Measurements from ENCODE around the gene TSPAN9.

- no peak for TF ChIP-seq POLR2A (IDR thresholded peaks at IDR 0.05; ENCODE audit: borderline replicate concordance, extremely low read depth, insufficient read depth, insufficient read length)
- no peak for TF ChIP-seq CTCF (IDR thresholded peaks at IDR 0.05 in 2 of 3, conservative IDR thresholded peaks at IDR 0.05 in 1 of 3; ENCODE audit: borderline replicate concordance in 1 of 3, insufficient read depth in 1 of 3, low read depth in 2 of 3, low read length in 2 of 3)
- no peak for TF ChIP-seq POLR2AphosphoS5 (IDR thresholded peaks at IDR 0.05; ENCODE audit: low read depth, low read length)
- no peak for TF ChIP-seq CBX3 (IDR thresholded peaks at IDR 0.05; ENCODE audit: low read depth)
- TF ChIP-seq MAX (IDR thresholded peaks at IDR 0.05), result no peak
- no peak for TF ChIP-seq CEBPB (IDR thresholded peaks at IDR 0.05; ENCODE audit: low read depth)
- TF ChIP-seq SP1 (IDR thresholded peaks at IDR 0.05; ENCODE audit: low read depth), result no peak
- TF ChIP-seq REST (IDR thresholded peaks at IDR 0.05; ENCODE audit: low read depth), result no peak
- TF ChIP-seq SRF (IDR thresholded peaks at IDR 0.05; ENCODE audit: low read depth), result no peak
- no peak for TF ChIP-seq TCF7L2 (IDR thresholded peaks at IDR 0.05; ENCODE audit: borderline replicate concordance, extremely low read depth, insufficient read depth, insufficient read length)
- TF ChIP-seq EZH2 (IDR thresholded peaks at IDR 0.05), result no peak
These were observed 112.1 kb downstream of the TSPAN9 start for GRCh38 chr12:3189282-3189681.

Data from HCT116 (cell line).